ENCODE measurements around the gene TIPARP.

TIPARP gene

GRCh38 chr3:156674046-156674910, at the start of gene TIPARP:
Gene TIPARP, plus strand, starts transcription at chr3:156674590. Its CDS starts 3,108 bp downstream, at chr3:156677698.
- DNase-seq (ENCODE audit: low read depth): peak; percentile 98

DNA sequence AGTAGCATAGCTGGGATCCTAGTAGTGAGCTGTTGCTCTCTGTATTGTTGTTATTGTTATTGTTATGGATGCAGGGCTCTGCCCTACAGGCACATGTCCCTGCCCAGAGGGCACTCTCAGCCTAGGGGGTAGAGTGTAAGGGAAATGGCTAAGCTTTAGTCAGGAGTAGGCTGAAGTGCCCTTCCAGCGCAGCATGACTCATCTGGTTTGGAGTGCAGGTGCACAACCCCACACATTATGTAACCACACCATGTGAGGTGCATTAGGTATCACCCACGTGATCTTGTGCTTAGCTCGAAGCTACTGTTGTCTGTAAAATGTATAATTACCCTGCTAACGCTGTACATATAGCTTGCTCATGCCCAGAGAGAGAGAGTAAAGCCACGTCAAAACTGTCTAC, 48.3 kb upstream of the TIPARP start:
- no peak for DNase-seq (ENCODE audit: low read depth)

- DNase-seq (ENCODE audit: low read depth): peak; percentile 41
Observed at GRCh38 chr3:156627946-156628569, 46.3 kb upstream of the TIPARP start.

DNA sequence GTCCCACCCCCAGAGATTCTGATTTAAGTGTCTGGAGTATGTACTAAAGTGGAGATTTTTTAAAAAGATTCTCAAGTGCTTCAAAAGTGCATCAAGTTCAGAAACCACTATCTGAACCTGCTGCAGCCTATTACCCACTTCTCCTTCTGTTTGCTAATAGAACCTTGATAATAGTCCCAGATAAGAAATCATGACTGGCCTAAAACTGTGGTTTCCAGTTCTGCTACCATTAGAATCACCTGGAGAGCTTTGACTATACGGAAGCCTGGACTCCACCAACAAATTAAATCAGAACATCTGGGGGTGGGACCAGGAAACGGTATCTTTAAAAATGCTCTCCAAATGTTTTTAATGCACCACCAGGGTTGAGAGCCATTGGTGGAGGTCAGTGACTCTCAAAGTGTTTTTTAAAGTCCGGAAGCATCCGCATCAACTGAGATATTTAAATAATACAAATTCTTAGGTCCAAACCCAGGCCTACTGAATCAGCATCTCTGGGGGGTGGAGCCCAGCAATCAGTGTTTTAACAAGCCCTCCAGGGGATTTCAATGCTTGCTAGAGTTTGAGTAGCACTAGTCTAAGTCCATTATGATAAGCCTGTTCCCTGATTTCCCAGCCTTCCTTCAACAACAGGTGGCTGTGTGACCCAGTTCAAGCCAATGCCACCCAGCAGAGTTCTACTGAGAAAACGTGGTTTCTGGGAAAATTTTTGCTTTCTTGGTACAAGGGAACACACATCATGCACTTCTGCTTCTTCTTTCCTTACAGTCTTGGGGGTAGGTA, 45.4 kb upstream of the TIPARP start:
- no peak for DNase-seq (ENCODE audit: low read depth)

DNA sequence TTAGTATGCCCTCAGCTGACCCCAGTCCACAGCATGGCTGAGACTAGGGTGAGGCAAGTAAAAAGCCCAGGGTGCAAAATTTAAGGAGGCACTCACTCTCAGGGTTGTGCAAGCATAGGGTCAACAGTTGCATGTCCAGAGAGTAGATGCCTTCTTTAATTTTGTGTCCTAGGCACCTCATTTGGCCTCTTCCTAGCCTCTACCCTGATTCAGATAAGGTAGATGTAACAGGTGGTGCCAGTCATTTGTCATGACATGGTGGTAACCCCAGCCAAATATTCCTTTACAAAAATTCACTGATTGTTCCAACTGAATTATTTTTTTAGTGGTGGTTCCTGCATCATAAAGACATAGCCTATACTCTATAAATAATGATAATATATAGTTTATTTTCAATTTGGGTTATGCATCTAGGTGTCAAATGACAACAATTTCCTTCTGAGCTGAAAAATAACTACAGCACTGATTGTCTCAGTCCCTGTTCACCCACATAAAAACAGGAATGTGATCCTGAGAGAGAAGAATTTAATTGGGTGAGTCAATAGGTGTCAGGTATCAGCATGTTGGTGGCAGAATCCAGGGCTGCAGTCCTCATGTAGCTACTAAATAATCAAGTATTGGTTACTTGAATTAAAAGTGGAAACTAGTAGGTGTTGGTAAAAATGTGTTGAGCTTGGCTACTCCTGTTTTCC, 44.2 kb upstream of the TIPARP start:
- DNase-seq (ENCODE audit: low read depth): peak; percentile 73

DNA sequence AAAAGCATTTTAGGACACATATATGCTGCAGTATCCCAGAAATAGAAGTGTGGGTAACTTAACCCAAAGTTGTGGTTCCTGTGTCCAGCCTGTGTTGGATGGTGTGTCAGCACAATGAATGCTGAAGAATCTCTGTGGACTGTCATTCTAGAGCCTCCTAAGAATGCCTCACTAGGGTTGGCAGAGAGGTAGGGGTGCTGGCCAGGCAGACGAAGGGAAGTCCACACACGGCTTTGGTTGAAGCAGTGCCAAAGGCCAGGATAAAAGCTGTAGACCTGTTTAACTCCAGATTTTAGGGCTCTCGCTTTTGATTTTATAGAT, 43.7 kb upstream of the TIPARP start:
- no peak for DNase-seq (ENCODE audit: low read depth)

DNA sequence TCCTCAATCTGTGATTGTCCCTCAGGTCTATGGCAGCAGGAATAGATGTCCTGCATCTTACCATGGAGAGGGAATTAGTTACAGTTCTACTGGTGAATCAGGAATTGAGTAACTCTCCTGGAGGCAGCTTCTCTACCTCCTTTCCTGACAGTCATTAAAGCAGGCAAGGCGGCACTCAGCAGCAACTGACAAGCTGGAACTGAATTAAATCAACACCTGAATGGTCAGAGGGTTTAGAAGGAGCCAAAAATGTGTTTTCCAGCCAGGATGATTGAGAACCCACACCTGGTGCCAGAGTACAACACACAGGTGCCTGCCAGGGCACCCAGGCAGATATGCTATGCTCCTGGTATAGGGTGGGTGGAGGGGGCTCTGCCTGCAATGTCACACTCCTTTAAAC, 43.1 kb upstream of the TIPARP start:
- DNase-seq (ENCODE audit: low read depth): no peak

DNA sequence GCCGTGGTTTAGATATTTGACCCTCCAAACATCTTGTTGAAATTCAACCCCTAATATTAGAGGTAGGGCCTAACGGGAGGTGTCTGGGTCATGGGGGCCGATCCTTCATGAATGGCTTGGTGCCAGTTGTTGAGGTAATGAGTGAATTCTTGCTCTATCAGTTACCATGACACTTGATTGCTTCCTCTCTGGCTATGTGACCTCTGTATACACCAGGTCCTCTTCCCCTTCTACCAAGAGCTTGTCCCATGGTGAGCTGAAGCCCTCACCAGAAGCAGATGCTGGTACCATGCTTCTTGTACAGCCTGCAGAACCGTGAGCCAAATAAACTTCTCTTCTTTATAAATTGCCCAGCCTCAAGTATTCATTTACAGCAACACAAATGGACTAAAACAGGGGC, 41.8 kb upstream of the TIPARP start:
- no peak for DNase-seq (ENCODE audit: low read depth)

DNA sequence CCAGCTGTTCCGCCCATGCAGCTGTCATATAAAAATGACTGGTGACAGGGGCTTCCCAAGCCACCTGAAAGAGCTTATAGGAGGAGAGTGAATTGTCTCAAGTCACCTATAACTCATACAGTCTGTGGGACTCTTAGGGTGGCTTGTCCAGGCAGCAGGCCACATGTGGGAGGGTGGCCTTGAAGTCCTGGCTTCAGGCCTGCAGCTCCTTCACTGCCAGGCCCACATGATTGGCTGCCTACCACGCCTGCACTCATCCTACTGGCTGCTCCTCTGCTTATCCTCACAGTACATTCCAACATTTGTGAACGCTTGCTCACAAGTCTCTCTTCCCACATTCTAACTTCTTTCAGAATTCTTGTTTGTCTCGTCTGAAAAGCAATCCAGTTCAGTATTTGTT, 41.1 kb upstream of the TIPARP start:
- DNase-seq (ENCODE audit: low read depth): peak; percentile 96

DNA sequence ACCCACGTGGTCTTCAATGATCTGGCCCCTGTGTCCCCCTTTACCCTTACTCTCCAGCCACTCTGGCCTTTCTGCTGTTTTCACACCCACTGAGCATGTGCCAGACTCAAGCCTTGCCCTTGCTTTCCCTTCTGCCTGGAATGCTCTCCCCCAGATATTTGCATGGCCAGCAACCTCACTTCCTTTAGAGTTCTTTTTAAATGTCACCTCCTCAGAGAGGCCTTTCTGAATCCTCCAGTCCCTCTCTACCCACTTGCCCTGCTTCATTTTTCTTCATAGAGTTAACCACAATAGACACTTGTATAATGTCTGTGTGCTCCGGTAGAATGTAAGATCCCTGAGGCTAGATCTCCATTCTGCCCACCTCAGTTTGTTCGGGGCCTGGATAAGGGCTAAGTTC, 39.4 kb upstream of the TIPARP start:
- DNase-seq (ENCODE audit: low read depth): no peak

DNA sequence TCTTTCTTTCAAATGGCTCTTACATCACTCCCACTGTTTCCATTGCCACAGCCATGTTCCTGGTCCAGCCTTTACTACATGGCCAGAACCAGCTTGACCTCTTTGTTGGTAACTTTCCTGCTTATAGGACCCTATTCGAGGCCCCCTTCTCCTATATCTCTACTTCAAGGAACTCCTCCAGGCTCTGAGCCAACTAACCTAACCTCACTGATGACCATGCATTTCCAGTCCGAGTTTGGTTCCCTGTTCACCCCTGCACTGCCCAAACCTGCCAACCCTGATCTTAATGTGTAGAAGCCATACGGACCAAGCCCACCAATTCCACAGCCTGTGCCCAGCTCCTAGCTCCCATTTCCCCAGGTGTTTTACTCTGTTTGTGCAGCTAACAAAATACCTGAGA, 38.4 kb upstream of the TIPARP start:
- DNase-seq (ENCODE audit: low read depth): no peak

DNA sequence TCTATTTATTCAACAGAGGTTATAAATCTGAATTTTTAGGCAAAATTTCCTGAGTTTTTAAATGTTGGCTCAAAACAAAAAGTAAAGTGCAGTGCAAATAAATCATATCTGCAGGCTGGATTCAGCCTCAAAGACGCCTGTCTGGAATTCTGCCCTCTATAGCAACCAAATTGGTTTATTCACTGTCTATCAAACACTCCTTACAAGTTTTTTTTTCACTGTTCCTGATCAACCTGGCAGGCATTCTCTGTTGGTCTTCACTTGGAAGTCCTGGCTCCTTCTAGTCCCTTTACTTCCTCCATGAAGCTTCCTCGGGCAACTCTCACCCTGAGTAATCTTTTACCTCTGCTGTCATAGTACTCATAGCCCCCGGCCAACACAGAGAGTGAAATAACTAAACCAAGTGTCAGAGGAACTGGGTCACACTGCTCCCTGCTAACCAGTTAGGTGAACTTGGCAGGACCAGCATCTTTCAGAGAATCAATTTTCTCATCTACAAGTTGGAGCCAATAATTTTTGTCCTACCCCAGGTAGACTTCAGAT, 36.8 kb upstream of the TIPARP start:
- no peak for DNase-seq (ENCODE audit: low read depth)

DNA sequence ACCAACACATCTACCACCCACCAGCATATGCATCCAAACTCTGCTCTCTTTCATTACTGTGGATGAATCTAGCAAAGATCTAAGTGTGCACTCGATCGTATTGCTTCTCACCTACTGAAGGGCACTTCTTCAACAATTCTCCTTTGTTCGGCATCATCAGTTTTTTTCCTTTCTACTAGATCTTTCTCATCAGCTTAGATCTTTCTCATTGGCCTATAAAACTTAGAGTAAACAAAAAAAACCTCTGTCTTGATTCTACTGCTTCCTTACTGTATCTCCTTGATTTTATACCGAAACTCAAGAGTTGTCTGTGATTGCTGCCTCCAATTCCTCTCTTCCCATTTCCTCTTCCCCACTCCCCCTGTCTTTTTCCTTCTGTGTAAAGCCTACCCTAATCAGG, 36.1 kb upstream of the TIPARP start:
- DNase-seq (ENCODE audit: low read depth): no peak

- DNase-seq (ENCODE audit: low read depth): no peak
Observed at GRCh38 chr3:156639414-156640023, 34.9 kb upstream of the TIPARP start.

DNA sequence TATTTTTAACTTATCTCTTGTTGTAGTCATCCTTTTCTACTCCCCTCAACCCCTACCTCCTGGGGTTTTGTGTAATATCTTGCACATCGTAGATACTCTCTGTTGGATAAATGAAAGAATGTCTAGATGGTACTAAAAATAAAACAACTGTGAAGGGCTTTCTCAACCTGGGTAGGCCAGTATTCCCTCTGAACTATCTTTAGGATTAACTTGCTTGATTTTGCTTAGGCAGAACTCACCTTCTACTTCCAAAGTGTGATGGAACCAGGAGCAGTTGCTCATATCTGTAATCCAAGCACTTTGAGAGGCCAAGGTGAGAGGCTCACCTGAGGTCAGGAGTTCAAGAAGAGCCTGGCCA, 32.8 kb upstream of the TIPARP start:
- DNase-seq (ENCODE audit: low read depth): no peak

GRCh38 chr3:156642750-156643728, 31.4 kb upstream of the TIPARP start:
- peak; percentile 39 for DNase-seq (ENCODE audit: low read depth)

DNA sequence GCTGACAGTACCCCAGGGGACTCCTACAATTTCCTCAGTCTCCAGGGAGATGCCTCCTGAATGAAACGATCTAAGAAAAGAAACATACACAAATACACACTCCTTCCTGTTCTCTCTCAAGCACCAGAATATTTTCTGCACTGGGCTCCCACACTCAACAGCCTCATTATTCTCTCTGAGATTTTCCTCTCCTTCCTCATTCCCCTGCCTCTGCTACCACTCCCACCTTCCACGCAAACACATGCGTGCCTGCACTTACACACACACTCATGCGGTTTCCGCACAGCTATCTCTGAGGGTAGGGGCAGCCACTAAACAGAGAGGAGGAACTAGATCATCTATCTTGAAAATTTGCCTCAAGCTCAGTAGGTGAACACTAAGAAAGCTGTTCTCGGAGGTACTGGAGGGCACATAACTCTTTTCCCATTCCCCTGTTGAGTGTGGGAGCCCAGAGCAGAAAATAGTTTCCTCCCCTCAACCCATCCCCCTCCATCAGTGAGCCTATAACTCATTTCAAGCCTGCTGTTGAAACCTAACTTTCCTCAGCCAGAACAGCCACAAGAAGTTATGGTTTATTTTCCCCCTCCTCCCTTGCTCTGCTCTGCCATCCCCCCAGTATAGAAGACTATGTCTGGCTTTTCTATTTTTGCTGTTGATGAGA, 30.5 kb upstream of the TIPARP start:
- DNase-seq (ENCODE audit: low read depth): peak; percentile 31

- no peak for DNase-seq (ENCODE audit: low read depth)
Observed at GRCh38 chr3:156644958-156645357, 29.4 kb upstream of the TIPARP start.

DNA sequence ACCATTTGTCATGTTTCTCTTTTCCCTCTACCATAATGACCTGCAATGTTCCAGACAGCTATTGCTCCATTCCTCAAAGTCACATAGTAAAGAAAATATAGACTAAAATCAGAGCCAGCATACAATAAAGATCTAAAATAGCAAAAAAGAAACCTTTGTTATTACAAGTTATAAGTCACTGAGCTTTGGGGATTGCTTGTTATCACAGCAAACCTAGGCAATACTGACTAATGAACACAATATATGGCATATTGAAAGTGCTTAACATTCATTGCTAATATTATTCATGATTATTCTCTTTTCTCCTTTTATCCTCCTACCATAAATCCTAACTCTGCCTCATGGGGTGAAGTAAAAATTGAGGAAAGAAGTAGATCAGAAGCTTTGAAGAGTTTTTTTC, 27.4 kb upstream of the TIPARP start:
- no peak for DNase-seq (ENCODE audit: low read depth)

- DNase-seq (ENCODE audit: low read depth): peak; percentile 94
Observed at GRCh38 chr3:156648086-156648485, 26.3 kb upstream of the TIPARP start.
